HepG2 (cell line): ENCODE data around the gene IDNK. TPM values are rescaled to one million over a fixed set of nuclear protein-coding genes. Genes with fewer than 3 reads are reported as not detected.
A peak's percentile ranks its signal among the peaks of the same experiment; 100 is the strongest.

Experiments
- ARID2 ChIP-seq: sonication (generic); formaldehyde crosslinking; IDR thresholded peaks from 2 replicates; pipeline ENCODE4 v1.8.1; 2022; ENCODE audit warnings: mild to moderate bottlenecking, missing genetic modification reagents, borderline replicate concordance
- ASH2L ChIP-seq: fragments of 300-600, 200-600 bp; sonication (generic); IDR thresholded peaks from 2 replicates; pipeline ENCODE4 v1.7.0; 2017; ENCODE audit warnings: low read depth, mild to moderate bottlenecking, moderate library complexity, mixed read lengths, low read length; ENCODE audit not compliant: insufficient read length
- CHD2 ChIP-seq: IDR thresholded peaks from 2 replicates; pipeline ENCODE4 v1.6.1; 2011; ENCODE audit warnings: low read depth, low read length, improper control_type of control experiment
- FIP1L1 ChIP-seq: fragments of 200-400 bp; formaldehyde crosslinking; IDR thresholded peaks from 2 replicates; pipeline ENCODE4 v1.6.1; 2018; ENCODE audit warnings: low read depth, mild to moderate bottlenecking, low read length, moderate library complexity, borderline replicate concordance; ENCODE audit not compliant: insufficient read depth
- FOXC1 ChIP-seq: sonication (generic); formaldehyde crosslinking; IDR thresholded peaks from 2 replicates; pipeline ENCODE4 v1.8.0; 2022; ENCODE audit warnings: mild to moderate bottlenecking, missing genetic modification reagents, borderline replicate concordance
- HNF4A ChIP-seq: sonication (generic); formaldehyde crosslinking; IDR thresholded peaks from 2 replicates; pipeline ENCODE4 v1.4.0; 2020; ENCODE audit warnings: missing genetic modification reagents
- HNRNPK ChIP-seq: fragments of 200-400 bp; formaldehyde crosslinking; IDR thresholded peaks from 2 replicates; pipeline ENCODE4 v1.6.1; 2018; ENCODE audit warnings: low read length, low read depth, moderate library complexity, mild to moderate bottlenecking; ENCODE audit not compliant: poor library complexity, severe bottlenecking
- JUN ChIP-seq: sonication (generic); formaldehyde crosslinking; IDR thresholded peaks from 2 replicates; pipeline ENCODE4 v1.4.0; 2020; ENCODE audit warnings: mild to moderate bottlenecking, missing genetic modification reagents
- KAT8 ChIP-seq: IDR thresholded peaks from 2 replicates; pipeline ENCODE4 v1.6.1; 2016; ENCODE audit warnings: missing genetic modification reagents, missing compliant biosample characterization
- MIXL1 ChIP-seq: IDR thresholded peaks from 2 replicates; pipeline ENCODE4 v1.6.1; 2016
- RAD21 ChIP-seq: fragments of 450-650 bp; formaldehyde crosslinking; IDR thresholded peaks from 2 replicates; pipeline ENCODE4 v1.5.0; 2020; ENCODE audit warnings: mild to moderate bottlenecking
- RCOR2 ChIP-seq: IDR thresholded peaks from 2 replicates; pipeline ENCODE4 v1.6.1; 2016; ENCODE audit warnings: missing biosample characterization, missing genetic modification reagents
- YEATS2 ChIP-seq: sonication (generic); formaldehyde crosslinking; IDR thresholded peaks from 2 replicates; pipeline ENCODE4 v1.4.0; 2020; ENCODE audit warnings: missing genetic modification reagents, borderline replicate concordance
- ZNF143 ChIP-seq: sonication (generic); formaldehyde crosslinking; IDR thresholded peaks from 2 replicates; pipeline ENCODE4 v1.4.0; 2020; ENCODE audit warnings: missing genetic modification reagents
- ZNF350 ChIP-seq: sonication (generic); formaldehyde crosslinking; IDR thresholded peaks from 2 replicates; pipeline ENCODE4 v1.4.0; 2020; ENCODE audit warnings: mild to moderate bottlenecking, low read depth, missing genetic modification reagents, borderline replicate concordance
- ZNF678 ChIP-seq: sonication (generic); formaldehyde crosslinking; IDR thresholded peaks from 2 replicates; pipeline ENCODE4 v1.4.0; 2020; ENCODE audit warnings: mild to moderate bottlenecking, missing genetic modification reagents
- ZNF781 ChIP-seq: sonication (generic); formaldehyde crosslinking; IDR thresholded peaks from 2 replicates; pipeline ENCODE4 v1.5.1; 2020; ENCODE audit warnings: borderline replicate concordance, mild to moderate bottlenecking, missing genetic modification reagents; ENCODE audit errors: not compliant biosample characterization
- ZNF782 ChIP-seq: sonication (generic); formaldehyde crosslinking; IDR thresholded peaks from 2 replicates; pipeline ENCODE4 v1.4.0; 2020; ENCODE audit warnings: missing genetic modification reagents, mild to moderate bottlenecking, borderline replicate concordance
- ZNF792 ChIP-seq: IDR thresholded peaks from 2 replicates; pipeline ENCODE4 v1.6.1; 2016
- ZNF883 ChIP-seq: sonication (generic); formaldehyde crosslinking; IDR thresholded peaks from 2 replicates; pipeline ENCODE4 v1.5.1; 2020; ENCODE audit warnings: mild to moderate bottlenecking, missing genetic modification reagents; ENCODE audit errors: not compliant biosample characterization
- polyA plus RNA-seq, 8 experiments: library from polyadenylated mRNA; depleted of rRNA in 3 of 8; stranded (reverse) in 7 of 8; unstranded in 1 of 8; fragments of >200 nt; fragmentation: Illumina TruSeq in 4 of 8; extraction: Trizol in 4 of 8; gene quantifications; 2 replicates each; pipeline versions ENCODE4 v1.2.1 to v1.2.3, GENCODE V29; 2011 to 2016; ENCODE audit warnings: low read depth in 4 of 8, missing spikeins in 1 of 8, mixed read lengths in 1 of 8; ENCODE audit not compliant: insufficient read depth in 1 of 8
- total RNA-seq, 5 experiments: library from RNA; depleted of rRNA; stranded (reverse); fragments of >200 nt; fragmentation: Illumina TruSeq; extraction: Trizol; gene quantifications; 2 replicates each; pipeline ENCODE4 v1.2.3, GENCODE V29; 2016; ENCODE audit warnings: low read depth in 1 of 5
- TF ChIP-seq, protein P1 (sequence below): fragments of 450-650 bp; IDR thresholded peaks from 2 replicates; pipeline ENCODE4 v1.6.1; 2016
- TF ChIP-seq, protein P2 (sequence below): sonication (generic); formaldehyde crosslinking; conservative IDR thresholded peaks from 2 replicates; pipeline ENCODE4 v1.4.0; 2020; ENCODE audit warnings: mild to moderate bottlenecking, missing genetic modification reagents, moderate library complexity

IDNK gene
- total and polyA plus RNA-seq, 2 of the 13 experiments (the other 11 are each of a cell fraction or from before 2014, with no cell fraction given), result 3.1 to 4.8 TPM

DNA sequence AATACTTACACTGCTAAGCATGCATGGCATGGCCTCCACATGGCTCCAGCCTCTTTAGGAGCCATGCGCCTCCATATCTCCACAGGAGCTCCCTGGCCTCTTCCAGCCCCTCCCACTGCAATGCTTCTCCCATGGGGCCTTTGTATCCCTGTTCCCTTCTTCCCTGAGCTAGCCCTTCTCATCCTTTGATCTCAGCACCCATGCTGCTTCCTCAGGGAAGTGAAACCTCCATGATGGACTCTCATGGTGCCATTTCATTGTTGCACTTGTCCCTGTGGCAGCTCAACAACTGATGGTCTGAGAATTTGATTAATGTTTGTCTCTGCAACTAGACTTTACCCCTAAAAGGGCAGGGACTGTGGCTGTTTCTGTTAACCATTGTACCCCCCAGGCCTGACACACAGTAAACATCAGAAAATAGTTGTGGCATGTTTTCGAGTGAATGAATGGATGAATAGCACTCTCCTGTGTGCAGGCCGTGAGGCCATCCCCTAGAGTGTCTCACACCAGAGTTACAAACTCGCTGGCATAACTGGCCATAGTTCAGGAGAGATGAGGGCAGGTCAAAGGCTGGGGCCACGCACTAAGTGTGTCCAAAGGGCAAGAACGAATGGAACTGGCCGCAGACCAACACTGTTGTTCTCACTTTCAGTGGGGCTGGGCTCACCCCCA is 6.6 kb downstream of the IDNK start (continued):
- TF ChIP-seq HNF4A (CRISPR knock-in tag) (peak; percentile 99), MIXL1 (CRISPR knock-in tag) (peak; percentile 36; the same call in 1 of the 2 replicates), ZNF781 (CRISPR knock-in tag) (no peak), ZNF883 (CRISPR knock-in tag) (peak; percentile 59), ARID2 (CRISPR knock-in tag) (no peak), CHD2 (0 out of 2 replicates have a peak, but pooled peaks have one; percentile 17), ZNF782 (CRISPR knock-in tag) (no peak), HNRNPK (no peak), FIP1L1 (no peak), ZNF350 (CRISPR knock-in tag) (peak; percentile 65; the same call in 1 of the 2 replicates), RAD21 (CRISPR knock-in tag) (no peak), ZNF792 (CRISPR knock-in tag) (peak; percentile 35; the same call in 1 of the 2 replicates), YEATS2 (CRISPR knock-in tag) (no peak), RCOR2 (CRISPR knock-in tag) (peak; percentile 82; the same call in 1 of the 2 replicates), ASH2L (peak; percentile 90), JUN (CRISPR knock-in tag) (peak; percentile 63; the same call in 1 of the 2 replicates), ZNF143 (peak; percentile 22; the same call in 1 of the 2 replicates), KAT8 (peak; percentile 65; the same call in 1 of the 2 replicates), FOXC1 (CRISPR knock-in tag) (no peak), ZNF678 (CRISPR knock-in tag) (no peak)
- TF ChIP-seq, protein P1, sequence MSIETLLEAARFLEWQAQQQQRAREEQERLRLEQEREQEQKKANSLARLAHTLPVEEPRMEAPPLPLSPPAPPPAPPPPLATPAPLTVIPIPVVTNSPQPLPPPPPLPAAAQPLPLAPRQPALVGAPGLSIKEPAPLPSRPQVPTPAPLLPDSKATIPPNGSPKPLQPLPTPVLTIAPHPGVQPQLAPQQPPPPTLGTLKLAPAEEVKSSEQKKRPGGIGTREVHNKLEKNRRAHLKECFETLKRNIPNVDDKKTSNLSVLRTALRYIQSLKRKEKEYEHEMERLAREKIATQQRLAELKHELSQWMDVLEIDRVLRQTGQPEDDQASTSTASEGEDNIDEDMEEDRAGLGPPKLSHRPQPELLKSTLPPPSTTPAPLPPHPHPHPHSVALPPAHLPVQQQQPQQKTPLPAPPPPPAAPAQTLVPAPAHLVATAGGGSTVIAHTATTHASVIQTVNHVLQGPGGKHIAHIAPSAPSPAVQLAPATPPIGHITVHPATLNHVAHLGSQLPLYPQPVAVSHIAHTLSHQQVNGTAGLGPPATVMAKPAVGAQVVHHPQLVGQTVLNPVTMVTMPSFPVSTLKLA, result 0 out of 2 replicates have a peak, but pooled peaks have one; percentile 31
- TF ChIP-seq, protein P2, sequence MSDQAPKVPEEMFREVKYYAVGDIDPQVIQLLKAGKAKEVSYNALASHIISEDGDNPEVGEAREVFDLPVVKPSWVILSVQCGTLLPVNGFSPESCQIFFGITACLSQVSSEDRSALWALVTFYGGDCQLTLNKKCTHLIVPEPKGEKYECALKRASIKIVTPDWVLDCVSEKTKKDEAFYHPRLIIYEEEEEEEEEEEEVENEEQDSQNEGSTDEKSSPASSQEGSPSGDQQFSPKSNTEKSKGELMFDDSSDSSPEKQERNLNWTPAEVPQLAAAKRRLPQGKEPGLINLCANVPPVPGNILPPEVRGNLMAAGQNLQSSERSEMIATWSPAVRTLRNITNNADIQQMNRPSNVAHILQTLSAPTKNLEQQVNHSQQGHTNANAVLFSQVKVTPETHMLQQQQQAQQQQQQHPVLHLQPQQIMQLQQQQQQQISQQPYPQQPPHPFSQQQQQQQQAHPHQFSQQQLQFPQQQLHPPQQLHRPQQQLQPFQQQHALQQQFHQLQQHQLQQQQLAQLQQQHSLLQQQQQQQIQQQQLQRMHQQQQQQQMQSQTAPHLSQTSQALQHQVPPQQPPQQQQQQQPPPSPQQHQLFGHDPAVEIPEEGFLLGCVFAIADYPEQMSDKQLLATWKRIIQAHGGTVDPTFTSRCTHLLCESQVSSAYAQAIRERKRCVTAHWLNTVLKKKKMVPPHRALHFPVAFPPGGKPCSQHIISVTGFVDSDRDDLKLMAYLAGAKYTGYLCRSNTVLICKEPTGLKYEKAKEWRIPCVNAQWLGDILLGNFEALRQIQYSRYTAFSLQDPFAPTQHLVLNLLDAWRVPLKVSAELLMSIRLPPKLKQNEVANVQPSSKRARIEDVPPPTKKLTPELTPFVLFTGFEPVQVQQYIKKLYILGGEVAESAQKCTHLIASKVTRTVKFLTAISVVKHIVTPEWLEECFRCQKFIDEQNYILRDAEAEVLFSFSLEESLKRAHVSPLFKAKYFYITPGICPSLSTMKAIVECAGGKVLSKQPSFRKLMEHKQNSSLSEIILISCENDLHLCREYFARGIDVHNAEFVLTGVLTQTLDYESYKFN (CRISPR knock-in tag), result peak; percentile 98
